HG03045 (cell line): Measurements from ENCODE around the gene NDUFAF2.
"Not testable (repeated sequence)": the region's sequence is repeated elsewhere in the genome, so short reads cannot be mapped to it uniquely, and the experiment has no call there.

Source experiments
- ATAC-seq: cut with Tn5 transposase; IDR thresholded peaks from one replicate; pipeline ENCODE4 v1.9.1; 2021; ENCODE audit warnings: mild to moderate bottlenecking, moderate library complexity; ENCODE audit not compliant: unreplicated experiment

NDUFAF2 gene

GRCh38 chr5:61168951-61169350 is 223.9 kb downstream of the NDUFAF2 start:
- no peak for ATAC-seq

GRCh38 chr5:61171479-61171878 is 226.5 kb downstream of the NDUFAF2 start:
- no peak for ATAC-seq

- no peak for ATAC-seq
Measured at GRCh38 chr5:61176631-61177030, 231.6 kb downstream of the NDUFAF2 start.

GRCh38 chr5:61177070-61177469 is 232.1 kb downstream of the NDUFAF2 start:
- no peak for ATAC-seq

GRCh38 chr5:61177716-61178115 is 232.7 kb downstream of the NDUFAF2 start:
- ATAC-seq, result peak; percentile 78

- no peak for ATAC-seq
Measured at GRCh38 chr5:61178702-61179101, 233.7 kb downstream of the NDUFAF2 start.

GRCh38 chr5:61180886-61181285 is 235.9 kb downstream of the NDUFAF2 start:
- no peak for ATAC-seq

GRCh38 chr5:61182449-61182848 is 237.4 kb downstream of the NDUFAF2 start:
- no peak for ATAC-seq

- no peak for ATAC-seq
Measured at GRCh38 chr5:61183538-61183937, 238.5 kb downstream of the NDUFAF2 start.

- ATAC-seq, result no peak
Measured at GRCh38 chr5:61184708-61185107, 239.7 kb downstream of the NDUFAF2 start.

- ATAC-seq, result no peak
Measured at GRCh38 chr5:61186634-61187033, 241.6 kb downstream of the NDUFAF2 start.

GRCh38 chr5:61187352-61187751 is 242.3 kb downstream of the NDUFAF2 start:
- not testable (repeated sequence) for ATAC-seq

GRCh38 chr5:61187826-61188225 is 242.8 kb downstream of the NDUFAF2 start:
- ATAC-seq, result not testable (repeated sequence)

- no peak for ATAC-seq
Measured at GRCh38 chr5:61198606-61199005, 253.6 kb downstream of the NDUFAF2 start.

- ATAC-seq, result peak; percentile 50
Measured at GRCh38 chr5:61200582-61201155, 255.7 kb downstream of the NDUFAF2 start.

- ATAC-seq, result no peak
Measured at GRCh38 chr5:61202213-61202612, 257.2 kb downstream of the NDUFAF2 start.
